ENCODE measurements around the gene CCDC85C. TPM values are rescaled to one million over a fixed set of nuclear protein-coding genes. Genes with fewer than 3 reads are reported as not detected.

The CCDC85C gene
- total and polyA plus RNA-seq, 2 of the 4 experiments (the other 2 are of a cell fraction), result 16.0 to 19.0 TPM

GRCh38 chr14:99615497-99616157 is 11.6 kb upstream of the CCDC85C start:
- in situ Hi-C loops (cut with MboI; ENCODE audit: low sequenced_read_pairs), result no loop called here
- BruUV-seq (replicated peaks), result no TSS peak
- no peak overlapping the region for H3K18ac ChIP-seq (ENCODE audit: low read depth, low read length)
- H3K9ac ChIP-seq (ENCODE audit: low read depth, low read length), result no peak overlapping the region
- H3K9me1 ChIP-seq (ENCODE audit: insufficient read depth, low read length), result no peaks in the 10 kb centered on the region; the same call in 1 of the 2 replicates
- no peaks in the 10 kb centered on the region for H4K20me1 ChIP-seq (ENCODE audit: insufficient read depth, low read length)
- H3K23ac ChIP-seq (ENCODE audit: low read depth, low read length), result no peak overlapping the region; the same call in 1 of the 2 replicates
- ATAC-seq (ENCODE audit: low read depth), result no peak
- H2BK120ac ChIP-seq (ENCODE audit: low read depth, low read length), result no peak overlapping the region
- no peak overlapping the region for H3K56ac ChIP-seq (ENCODE audit: extremely low read depth, insufficient read depth, low read length)
- H2AFZ ChIP-seq (replicated peaks; ENCODE audit: low read length, poor library complexity), result no peak overlapping the region
- H2AK9ac ChIP-seq (replicated peaks; ENCODE audit: low read depth, low read length, poor library complexity), result no peak overlapping the region
- H3K79me1 ChIP-seq (ENCODE audit: low read depth in 1 of 2, low read length in 2 of 2), result no peaks in the 10 kb centered on the region
- H3K36me3 ChIP-seq (ENCODE audit: control insufficient read depth, insufficient read depth, low read length), result no peaks in the 10 kb centered on the region
- no peak overlapping the region for H4K91ac ChIP-seq (ENCODE audit: insufficient read depth, low read depth, low read length)
- H3K4me1 ChIP-seq (ENCODE audit: control insufficient read depth, insufficient read depth, low read length), result peaks cover 12% of the 10 kb centered on the region
- H2BK5ac ChIP-seq (ENCODE audit: low read depth, low read length, poor library complexity, severe bottlenecking), result no peak overlapping the region
- no peak overlapping the region for H2BK15ac ChIP-seq (ENCODE audit: low read depth, low read length)
- no peak overlapping the region for H3K4me2 ChIP-seq (ENCODE audit: low read depth, low read length)
- no peak overlapping the region for H3K4me3 ChIP-seq (ENCODE audit: insufficient read depth, low read depth, low read length)
- no peak overlapping the region for H3K27ac ChIP-seq (ENCODE audit: insufficient read depth, low read length)
- H3K14ac ChIP-seq (replicated peaks; ENCODE audit: low read depth, low read length), result no peak overlapping the region
- H3K9me3 ChIP-seq (ENCODE audit: control insufficient read depth, insufficient read depth, low read length), result no peaks in the 10 kb centered on the region
- ChIA-PET POLR2A (ENCODE audit: unreplicated experiment) (no interaction called here), CTCF (no interaction called here)
- DNase-seq, result no peak
- TF ChIP-seq USF2 (IDR thresholded peaks at IDR 0.05; ENCODE audit: low read depth, low read length) (peak; percentile 39; the same call in 1 of the 2 replicates), CTCF (conservative IDR thresholded peaks at IDR 0.05; ENCODE audit: low read depth, low read length) (no peak), MXI1 (IDR thresholded peaks at IDR 0.05; ENCODE audit: borderline replicate concordance, low read depth, low read length) (no peak), MAFK (IDR thresholded peaks at IDR 0.05; ENCODE audit: low read depth, low read length) (no peak)
- WGBS, 2 experiments (ENCODE audit: extremely low coverage in 2 of 2, insufficient read length in 1 of 2), result no CpG with 5 or more reads among the region's 7 CpGs
- intact Hi-C loops (cut with micrococcal nuclease), result no loop called here
- H4K8ac ChIP-seq (ENCODE audit: low read depth in 2 of 2, low read length in 2 of 2), result no peak overlapping the region
- no peak overlapping the region; the same call in 1 of the 2 replicates for H4K5ac ChIP-seq (ENCODE audit: low read depth, low read length)
- 0 out of 2 replicates have a peak overlapping the region, but pooled peaks have one; percentile 21 for H3K4ac ChIP-seq (ENCODE audit: low read depth, low read length)
- dilution Hi-C loops (cut with HindIII; ENCODE audit: low sequenced_read_pairs, unreplicated experiment), result no loop called here
- no peak overlapping the region for H2BK20ac ChIP-seq (ENCODE audit: low read depth, low read length)
- no peak overlapping the region for H2AK5ac ChIP-seq (ENCODE audit: low read depth, low read length)
- H3K27me3 ChIP-seq (ENCODE audit: control insufficient read depth, insufficient read depth, low read length), result no peaks in the 10 kb centered on the region
